Measurements from ENCODE around the gene ZNF771. TPM values are rescaled to one million over a fixed set of nuclear protein-coding genes. Genes with fewer than 3 reads are reported as not detected.
A peak's percentile ranks its signal among the peaks of the same experiment; 100 is the strongest.

The ZNF771 gene
- total RNA-seq, 2 donors from 2014 or later = 21.8 to 25.7 TPM

GRCh38 chr16:30409125-30410060 is 2.0 kb downstream of the ZNF771 start:
- H3K36me3 ChIP-seq = peaks cover 9% of the 10 kb centered on the region
- peak overlapping the region; percentile 26 to 42 for H3K27ac ChIP-seq
- peak; percentile 68 for DNase-seq (ENCODE audit: low spot score)
- no peak for ATAC-seq (ENCODE audit: insufficient number of reproducible peaks, low FRiP score, low read depth)
- TF ChIP-seq CTCF (IDR thresholded peaks at IDR 0.05) = peak; percentile 92
- no peaks in the 10 kb centered on the region for H3K27me3 ChIP-seq (replicated peaks; ENCODE audit: insufficient read depth)
- no peaks in the 10 kb centered on the region for H3K9me3 ChIP-seq
- H3K4me3 ChIP-seq = peak overlapping the region; percentile 20
- H3K4me1 ChIP-seq (ENCODE audit: control insufficient read depth in 1 of 2, low read depth in 2 of 2) = peaks cover 14 to 28% of the 10 kb centered on the region in 2 donors

- DNase-seq (ENCODE audit: low spot score) = no peak
- no peak overlapping the region for H3K4me3 ChIP-seq
- no peak for ATAC-seq (ENCODE audit: insufficient number of reproducible peaks, low FRiP score, low read depth)
- no peaks in the 10 kb centered on the region for H3K27me3 ChIP-seq (replicated peaks; ENCODE audit: insufficient read depth)
- TF ChIP-seq CTCF (IDR thresholded peaks at IDR 0.05) = no peak
- no peak overlapping the region for H3K27ac ChIP-seq
- H3K36me3 ChIP-seq = peaks cover 9% of the 10 kb centered on the region
- H3K4me1 ChIP-seq (ENCODE audit: control insufficient read depth in 1 of 2, low read depth in 2 of 2) = peaks cover 15 to 30% of the 10 kb centered on the region in 2 donors
- no peaks in the 10 kb centered on the region for H3K9me3 ChIP-seq
Observed at GRCh38 chr16:30413112-30413806, 5.9 kb downstream of the ZNF771 start.

GRCh38 chr16:30414159-30414558 is 6.8 kb downstream of the ZNF771 start:
- DNase-seq (ENCODE audit: low spot score) (no peak), ATAC-seq (ENCODE audit: insufficient number of reproducible peaks, low FRiP score, low read depth) (no peak)
- Histone ChIP-seq H3K4me1 (ENCODE audit: control insufficient read depth in 1 of 2, low read depth in 2 of 2) (peaks cover 9 to 23% of the 10 kb centered on the region in 2 donors), H3K36me3 (peaks cover 9% of the 10 kb centered on the region), H3K27ac (no peak overlapping the region), H3K4me3 (no peak overlapping the region), H3K9me3 (no peaks in the 10 kb centered on the region), H3K27me3 (replicated peaks; ENCODE audit: insufficient read depth) (no peaks in the 10 kb centered on the region)
- no peak for TF ChIP-seq CTCF (IDR thresholded peaks at IDR 0.05)

- Histone ChIP-seq H3K9me3 (no peaks in the 10 kb centered on the region), H3K4me3 (no peak overlapping the region), H3K27me3 (replicated peaks; ENCODE audit: insufficient read depth) (no peaks in the 10 kb centered on the region), H3K4me1 (ENCODE audit: control insufficient read depth in 1 of 2, low read depth in 2 of 2) (peaks cover 4 to 14% of the 10 kb centered on the region in 2 donors), H3K36me3 (peaks cover 9% of the 10 kb centered on the region), H3K27ac (no peak overlapping the region)
- no peak for DNase-seq (ENCODE audit: low spot score)
- no peak for ATAC-seq (ENCODE audit: insufficient number of reproducible peaks, low FRiP score, low read depth)
- no peak for TF ChIP-seq CTCF (IDR thresholded peaks at IDR 0.05)
Observed at GRCh38 chr16:30416047-30416603, 8.7 kb downstream of the ZNF771 start.

Measured in thoracic aorta (tissue), 2 donors.